ENCODE measurements around the gene NIP7.
"Not testable (repeated sequence)": the region's sequence is repeated elsewhere in the genome, so short reads cannot be mapped to it uniquely, and the experiment has no call there.

The NIP7 gene

GRCh38 chr16:69345923-69346322, 6.4 kb downstream of the NIP7 start:
- DNase-seq (ENCODE audit: low read depth) = no peak
- no peak for TF ChIP-seq CTCF (IDR thresholded peaks at IDR 0.05; ENCODE audit: low read depth, low read length, missing control alignments)
- H3K4me3 ChIP-seq (ENCODE audit: low read depth, low read length) = no peak overlapping the region

- no peak overlapping the region for H3K4me3 ChIP-seq (ENCODE audit: low read depth, low read length)
- DNase-seq (ENCODE audit: low read depth) = no peak
- no peak for TF ChIP-seq CTCF (IDR thresholded peaks at IDR 0.05; ENCODE audit: low read depth, low read length, missing control alignments)
Observed at GRCh38 chr16:69346683-69347082, 7.1 kb downstream of the NIP7 start.

GRCh38 chr16:69348222-69348621, 8.7 kb downstream of the NIP7 start:
- DNase-seq (ENCODE audit: low read depth) = no peak
- no peak for TF ChIP-seq CTCF (IDR thresholded peaks at IDR 0.05; ENCODE audit: low read depth, low read length, missing control alignments)
- no peak overlapping the region for H3K4me3 ChIP-seq (ENCODE audit: low read depth, low read length)

- H3K4me3 ChIP-seq (ENCODE audit: low read depth, low read length) = no peak overlapping the region
- no peak for DNase-seq (ENCODE audit: low read depth)
- TF ChIP-seq CTCF (IDR thresholded peaks at IDR 0.05; ENCODE audit: low read depth, low read length, missing control alignments) = no peak
Observed at GRCh38 chr16:69349536-69349935, 10.0 kb downstream of the NIP7 start.

GRCh38 chr16:69350536-69351133, 11.1 kb downstream of the NIP7 start:
- DNase-seq (ENCODE audit: low read depth) = no peak
- no peak for TF ChIP-seq CTCF (IDR thresholded peaks at IDR 0.05; ENCODE audit: low read depth, low read length, missing control alignments)
- H3K4me3 ChIP-seq (ENCODE audit: low read depth, low read length) = no peak overlapping the region

GRCh38 chr16:69351309-69352027, 11.9 kb downstream of the NIP7 start, which contains the start of gene TMED6:
Gene TMED6, minus strand, starts transcription at chr16:69351786. Its CDS starts 33 bp downstream, at chr16:69351753.
- DNase-seq (ENCODE audit: low read depth) = no peak
- TF ChIP-seq CTCF (IDR thresholded peaks at IDR 0.05; ENCODE audit: low read depth, low read length, missing control alignments) = no peak
- H3K4me3 ChIP-seq (ENCODE audit: low read depth, low read length) = no peak within 1 kb of the TSS

GRCh38 chr16:69360070-69360469, 20.5 kb downstream of the NIP7 start:
- H3K4me3 ChIP-seq (ENCODE audit: low read depth, low read length); DNase-seq (ENCODE audit: low read depth): not testable (repeated sequence)
